NCI-H524 treated with DMSO at 0.1 percent for 48 hours (cell line): ENCODE measurements around the gene VWA8.
"Not testable (repeated sequence)": the region's sequence is repeated elsewhere in the genome, so short reads cannot be mapped to it uniquely, and the experiment has no call there.

ENCODE experiments used
- DNase-seq: peaks from one replicate; lab custom pipeline; 2025; lab: John Stamatoyannopoulos, UW

VWA8 gene

DNA sequence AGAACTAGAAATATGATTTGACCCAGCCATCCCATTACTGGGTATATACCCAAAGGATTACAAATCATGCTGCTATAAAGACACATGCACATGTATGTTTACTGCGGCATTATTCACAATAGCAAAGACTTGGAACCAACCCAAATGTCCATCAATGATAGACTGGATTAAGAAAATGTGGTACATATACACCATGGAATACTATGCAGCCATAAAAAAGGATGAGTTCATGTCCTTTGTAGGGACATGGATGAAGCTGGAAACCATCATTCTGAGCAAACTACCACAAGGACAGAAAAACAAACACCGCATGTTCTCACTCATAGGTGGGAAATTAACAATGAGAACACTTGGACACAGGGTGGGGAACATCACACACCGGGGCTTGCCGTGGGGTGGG is 38.0 kb downstream of the VWA8 start:
- not testable (repeated sequence) for DNase-seq

DNA sequence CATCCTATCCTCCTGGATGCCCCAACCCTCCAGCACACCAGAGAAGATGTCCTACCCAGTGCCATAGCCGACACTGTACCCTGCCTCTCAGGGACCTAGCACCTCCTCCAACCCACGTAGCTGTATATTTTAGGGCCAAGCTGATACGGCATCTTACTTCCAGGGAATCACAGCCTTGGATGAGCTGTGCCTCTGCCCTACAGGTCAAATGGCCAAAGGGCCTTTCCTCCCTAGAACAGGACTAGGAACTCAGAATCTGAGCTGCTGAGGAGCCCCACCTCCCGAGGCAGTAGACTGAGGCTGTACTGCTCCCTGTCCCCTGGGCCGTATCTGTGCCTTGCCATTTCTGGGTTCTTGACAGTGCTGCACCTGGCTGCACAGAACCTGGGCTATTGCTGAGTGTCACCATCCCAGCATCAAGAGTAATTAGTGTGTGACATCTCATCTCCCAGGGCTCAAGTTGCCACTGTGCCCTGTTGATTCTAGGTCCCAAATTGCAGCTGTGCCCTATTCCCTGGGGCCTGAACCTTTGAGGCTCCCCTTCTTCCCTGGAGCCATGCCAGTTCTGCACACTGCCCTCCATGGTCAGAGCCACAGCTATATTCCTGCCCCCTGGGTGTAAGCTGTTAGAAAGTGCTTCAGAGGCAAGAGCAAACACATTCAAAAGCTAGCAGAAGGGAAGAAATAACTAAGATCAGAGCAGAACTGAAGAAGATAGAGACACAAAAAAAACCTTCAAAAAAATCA is 41.0 kb downstream of the VWA8 start:
- no peak for DNase-seq

DNA sequence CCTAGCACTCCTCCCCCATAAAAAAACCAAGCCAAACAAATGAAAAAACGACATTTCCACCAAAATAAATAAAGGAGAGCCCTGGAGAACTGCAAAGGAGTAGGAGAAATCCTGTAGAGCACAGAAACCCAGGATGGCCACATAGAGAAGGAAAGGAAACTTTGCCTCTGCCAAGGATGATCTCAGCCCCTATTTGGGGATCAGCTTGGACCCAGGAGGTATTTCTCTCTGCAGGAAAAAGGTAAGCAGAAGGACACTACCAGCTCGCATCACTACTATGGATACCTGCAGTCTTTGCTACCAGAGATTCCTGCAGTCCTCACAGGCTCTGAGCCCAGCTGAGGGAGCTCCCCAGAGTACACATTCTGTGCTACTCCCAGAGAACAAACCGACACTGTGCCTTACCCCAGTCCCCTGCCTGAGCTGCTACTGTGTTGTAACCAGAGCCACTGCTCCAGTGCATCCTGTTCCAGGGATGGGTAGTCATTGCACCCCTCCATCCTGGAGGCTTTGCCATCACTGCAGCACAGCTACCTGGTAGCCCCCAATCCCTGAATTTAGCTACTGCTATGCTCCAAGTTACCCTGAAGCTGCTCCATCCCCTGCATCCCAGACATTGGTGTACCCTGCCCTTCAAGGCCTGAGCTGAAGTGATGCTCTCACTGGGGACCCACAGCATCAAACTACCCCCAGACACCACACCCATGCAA is 41.7 kb downstream of the VWA8 start:
- no peak for DNase-seq

DNA sequence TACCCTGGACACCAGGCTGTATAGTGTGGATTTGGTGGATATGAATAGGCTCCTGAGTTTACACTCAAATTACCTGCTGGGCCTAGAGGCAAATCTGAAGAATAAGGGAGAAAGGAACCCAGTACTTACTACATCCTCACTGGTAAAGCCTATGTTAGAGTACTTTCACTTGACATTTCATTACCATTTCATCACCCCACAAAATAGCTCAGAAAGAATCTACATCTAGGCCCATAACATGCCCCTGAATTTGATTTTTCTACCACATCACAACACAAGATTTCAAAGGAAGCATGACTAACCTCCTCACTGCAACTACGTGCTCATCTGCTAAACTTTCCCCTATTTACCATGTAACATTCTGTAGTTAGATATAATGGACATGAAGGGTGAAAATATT is 43.3 kb downstream of the VWA8 start:
- no peak for DNase-seq

DNA sequence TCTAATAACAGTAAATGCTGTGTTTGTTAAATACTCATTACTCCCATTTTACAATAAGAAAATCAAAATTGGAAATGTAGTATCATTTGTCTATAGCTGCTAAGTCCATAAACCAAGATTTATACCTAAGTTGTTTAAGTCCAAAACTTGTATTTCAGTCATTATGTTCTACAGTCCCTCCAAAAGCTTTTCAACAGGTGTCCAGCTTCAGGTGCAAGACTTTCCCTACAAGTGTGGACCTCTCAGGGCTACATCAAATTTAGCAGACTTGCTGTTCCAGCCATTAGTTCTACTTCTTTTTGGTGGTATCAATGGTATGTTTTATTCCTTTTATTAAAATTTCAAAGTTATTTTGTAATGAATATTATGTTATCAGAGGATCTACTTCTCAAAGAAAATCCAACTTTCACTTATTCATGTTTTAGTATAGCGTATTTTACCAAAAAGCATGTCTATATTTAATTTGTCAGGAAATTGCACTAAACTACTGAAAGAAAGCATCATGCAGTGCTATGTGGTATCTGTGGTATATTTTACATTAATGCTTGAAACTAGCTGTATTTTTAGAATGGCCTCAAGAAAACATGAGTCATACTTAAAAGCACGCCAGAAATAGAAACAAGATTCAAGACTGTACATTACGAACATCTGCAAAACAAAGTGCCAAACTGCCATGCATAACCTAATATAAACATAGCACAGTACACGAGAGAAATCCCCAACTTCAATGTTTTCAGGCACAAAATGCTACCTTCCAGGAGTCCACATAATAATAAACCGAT is 44.5 kb downstream of the VWA8 start:
- no peak for DNase-seq

DNA sequence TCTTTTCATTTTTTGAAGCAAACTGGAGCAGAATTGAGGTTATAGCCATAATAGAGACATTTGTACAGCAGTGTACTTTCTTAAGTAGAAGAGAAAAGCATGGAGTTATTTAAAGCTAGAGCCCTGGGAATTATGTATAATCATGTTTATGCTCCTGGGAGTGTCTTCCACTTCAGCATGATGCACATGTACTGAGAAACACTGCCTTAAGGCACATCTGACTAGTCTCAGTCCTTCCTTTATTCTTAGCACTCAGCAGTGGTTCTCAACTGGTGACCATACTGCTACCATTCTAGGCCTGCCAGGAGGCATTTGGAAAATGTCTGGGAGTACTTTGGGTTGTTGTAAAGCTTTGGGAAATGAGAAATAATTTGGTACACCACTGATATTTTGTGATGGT is 45.8 kb downstream of the VWA8 start:
- no peak for DNase-seq

DNA sequence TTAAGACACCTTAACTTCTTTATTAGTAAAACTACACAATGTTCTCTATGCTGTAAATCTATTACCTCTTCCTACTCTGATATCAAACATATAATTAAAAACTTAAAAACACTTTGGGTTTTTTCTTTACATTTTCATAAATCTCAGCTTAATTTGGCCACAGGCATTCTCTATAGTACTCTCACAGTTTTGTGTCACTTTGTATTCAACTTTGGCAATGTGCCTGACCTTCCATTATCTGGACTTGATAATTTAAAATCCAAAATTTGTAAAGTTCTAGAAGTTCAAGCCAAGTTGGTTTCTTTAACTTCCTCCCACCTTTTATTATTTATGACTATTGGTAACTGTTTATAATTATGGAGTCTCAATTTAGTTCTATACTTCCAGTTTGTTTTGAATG is 46.4 kb downstream of the VWA8 start:
- DNase-seq: no peak

DNA sequence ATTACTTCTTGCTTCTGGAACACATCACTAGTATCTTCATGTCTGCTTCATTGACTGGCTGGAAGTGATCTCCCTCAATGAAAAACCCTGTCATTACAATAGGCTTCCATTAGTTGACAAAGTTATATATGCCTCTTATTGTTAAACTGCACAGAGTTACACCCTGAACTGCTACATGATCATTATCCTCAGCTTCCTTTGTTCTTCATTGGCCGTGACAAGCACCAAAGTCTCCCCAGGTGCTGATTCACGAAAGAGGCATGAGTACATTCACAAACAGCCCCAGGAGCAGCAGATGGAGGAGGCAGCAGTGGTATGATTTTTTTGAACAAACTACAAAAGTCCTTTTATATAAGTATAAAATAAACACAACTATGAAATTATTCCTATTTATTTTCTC is 51.4 kb downstream of the VWA8 start:
- DNase-seq: no peak

DNA sequence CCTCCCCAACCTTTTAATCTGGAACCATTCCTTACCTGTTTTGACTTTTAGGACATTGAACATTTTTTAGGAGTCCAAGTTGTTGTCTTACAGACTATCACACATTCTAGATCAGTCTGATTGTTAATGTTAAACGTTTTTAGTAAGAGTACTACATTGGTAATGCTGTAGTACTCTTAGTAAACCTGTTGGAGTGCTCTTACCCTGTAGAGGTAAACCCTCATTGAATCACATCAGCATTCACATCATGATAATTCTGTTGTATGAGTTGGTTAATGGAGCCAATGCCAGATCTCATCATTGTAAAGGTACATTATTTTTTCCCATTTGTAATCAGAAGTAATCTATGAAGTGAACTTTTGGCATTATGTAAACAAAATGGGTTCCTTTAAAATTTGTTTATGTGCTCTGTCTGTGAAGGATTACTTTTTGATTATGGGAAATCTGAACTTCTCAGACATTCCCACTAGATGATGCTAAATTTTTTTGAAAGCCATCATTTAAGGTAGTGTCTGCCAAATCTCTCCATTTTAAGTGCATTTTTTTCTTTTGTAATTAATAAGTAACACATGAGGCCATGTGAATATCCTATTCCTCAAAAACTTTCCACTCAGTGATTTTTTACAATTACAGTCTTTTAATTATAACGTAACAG is 55.2 kb downstream of the VWA8 start:
- DNase-seq: peak; percentile 21

DNA sequence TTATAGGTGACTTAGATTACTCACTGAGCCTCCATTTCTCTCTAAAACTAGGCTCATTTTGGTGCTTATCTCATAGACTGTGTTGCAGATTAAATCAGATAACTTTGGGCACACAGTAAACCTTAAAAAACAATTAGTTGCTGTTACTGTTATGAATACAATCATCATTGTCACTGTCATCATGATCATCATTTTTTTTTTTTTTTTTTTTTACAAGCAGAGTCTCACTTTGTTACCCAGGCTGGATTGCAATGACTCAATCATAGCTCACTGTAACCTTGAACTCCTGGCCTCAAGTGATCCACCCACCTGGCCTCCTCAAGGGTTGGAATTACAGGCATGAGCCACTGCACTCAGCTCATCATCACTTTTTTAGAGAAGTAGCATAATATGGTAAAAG is 60.0 kb downstream of the VWA8 start:
- DNase-seq: no peak

DNA sequence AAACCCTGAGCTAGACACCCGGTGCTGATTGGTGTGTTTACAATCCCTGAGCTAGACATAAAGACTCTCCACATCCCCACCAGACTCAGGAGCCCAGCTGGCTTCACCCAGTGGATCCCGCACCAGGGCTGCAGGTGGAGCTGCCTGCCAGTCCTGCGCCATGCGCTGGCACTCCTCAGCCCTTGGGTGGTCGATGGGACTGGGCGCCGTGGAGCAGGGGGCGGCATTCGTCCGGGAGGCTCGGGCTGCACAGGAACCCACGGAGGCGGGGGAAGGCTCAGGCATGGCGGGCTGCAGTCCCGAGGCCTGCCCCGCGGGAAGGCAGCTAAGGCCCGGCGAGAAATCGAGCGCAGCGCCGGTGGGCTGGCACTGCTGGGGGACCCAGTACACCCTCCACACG is 62.5 kb downstream of the VWA8 start:
- DNase-seq: not testable (repeated sequence)

DNA sequence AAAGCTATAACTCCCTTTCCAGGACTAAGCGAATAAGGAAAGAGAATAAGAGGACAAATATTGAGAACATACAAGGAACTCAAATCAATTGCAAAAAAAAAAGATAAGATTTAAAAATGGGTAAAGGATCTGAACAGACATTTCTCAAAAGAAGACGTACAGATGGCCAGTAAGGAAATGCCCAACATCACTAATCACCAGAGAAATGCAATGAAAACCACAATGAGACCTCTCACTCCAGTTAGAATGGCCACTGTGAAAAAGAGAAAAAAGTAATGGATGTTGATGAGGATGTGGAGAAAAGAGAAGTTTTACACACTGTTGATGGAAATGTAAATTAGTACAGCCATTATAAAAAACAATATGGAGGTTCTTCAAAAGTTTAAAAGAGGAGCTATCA is 63.8 kb downstream of the VWA8 start:
- no peak for DNase-seq

DNA sequence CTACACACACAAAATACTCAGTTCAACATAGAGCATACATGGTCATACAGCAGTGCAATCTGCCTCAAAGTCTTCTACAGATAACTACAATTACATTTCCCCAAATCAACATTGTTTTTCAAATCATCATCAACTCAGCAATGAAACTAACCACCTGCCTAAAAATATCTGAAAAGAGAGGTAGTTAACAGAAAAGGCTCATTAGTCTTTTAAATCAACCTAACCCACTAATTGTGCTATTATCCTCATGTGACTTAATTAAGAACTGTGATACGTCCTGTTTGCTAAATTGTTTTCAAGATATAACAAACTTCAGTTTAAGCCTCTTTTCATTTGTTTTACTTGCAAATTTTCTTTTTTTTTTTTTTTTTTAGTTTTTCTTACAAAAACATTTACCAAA is 65.4 kb downstream of the VWA8 start:
- DNase-seq: no peak

DNA sequence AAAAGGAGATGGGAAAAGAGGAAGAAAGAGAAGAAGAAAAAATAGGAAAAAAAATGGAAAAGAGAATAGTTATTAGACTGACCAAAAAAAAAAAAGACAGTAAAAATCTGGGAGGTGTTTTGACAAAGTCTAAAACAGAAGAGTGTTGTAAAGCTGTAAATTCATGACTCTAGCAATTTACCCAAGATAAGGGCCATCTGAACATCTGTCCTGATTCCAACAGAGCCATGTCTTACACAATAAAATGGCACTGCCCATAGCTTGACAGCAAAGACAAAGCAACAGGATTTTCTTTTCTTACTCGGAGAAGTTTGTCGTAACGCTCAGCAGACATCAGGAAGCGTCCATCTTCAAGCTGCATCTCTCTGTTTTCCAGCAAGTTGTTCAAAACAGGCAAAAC is 69.8 kb downstream of the VWA8 start:
- DNase-seq: no peak

DNA sequence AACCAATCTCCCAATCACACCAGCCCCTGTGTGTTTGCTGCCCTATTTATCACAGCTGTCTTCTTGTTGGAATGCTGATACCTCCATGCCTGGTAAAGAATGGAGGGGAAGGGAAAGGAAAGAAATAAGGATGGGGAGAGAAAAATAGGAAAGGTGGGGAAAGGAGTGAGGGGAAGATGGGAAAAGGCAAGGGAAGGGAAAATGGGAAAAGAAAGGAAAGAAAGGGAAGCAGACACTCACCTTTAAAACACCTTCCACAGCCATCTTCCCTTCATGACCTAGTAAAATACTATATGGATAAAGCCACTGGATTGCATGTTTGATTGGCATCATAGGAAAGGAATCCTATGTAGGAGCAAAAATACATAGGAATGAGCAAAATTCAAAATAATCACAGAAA is 77.8 kb downstream of the VWA8 start:
- no peak for DNase-seq

DNA sequence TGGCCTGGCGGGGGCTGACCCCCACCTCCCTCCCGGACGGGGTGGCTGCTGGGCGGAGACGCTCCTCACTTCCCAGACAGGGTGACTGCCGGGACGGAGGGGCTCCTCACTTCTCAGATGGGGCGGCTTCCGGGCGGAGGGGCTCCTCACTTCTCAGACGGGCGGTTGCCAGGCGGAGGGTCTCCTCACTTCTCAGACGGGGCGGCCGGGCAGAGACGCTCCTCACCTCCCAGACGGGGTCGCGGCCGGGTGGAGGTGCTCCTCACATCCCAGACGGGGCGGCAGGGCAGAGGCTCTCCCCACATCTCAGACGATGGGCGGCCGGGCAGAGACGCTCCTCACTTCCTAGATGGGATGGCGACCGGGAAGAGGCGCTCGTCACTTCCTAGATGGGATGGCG is 79.0 kb downstream of the VWA8 start:
- DNase-seq: not testable (repeated sequence)

DNA sequence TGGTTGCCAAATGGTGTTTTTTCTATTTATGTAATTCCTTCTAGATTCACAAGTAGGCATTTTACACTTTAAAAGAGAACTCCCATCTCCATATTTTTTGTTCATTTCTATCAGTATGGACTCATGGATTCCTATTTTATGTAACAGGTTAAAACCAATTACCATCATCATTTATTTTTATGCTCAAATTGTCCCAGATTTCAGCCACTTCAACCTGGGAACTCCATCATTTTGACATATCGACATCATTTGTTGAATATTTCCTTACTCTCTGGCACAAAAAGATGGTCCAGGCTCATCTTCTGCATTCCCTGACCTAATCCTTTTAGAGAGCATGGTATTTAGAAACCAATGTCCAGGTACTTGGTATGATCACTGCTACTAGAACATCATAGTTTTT is 79.9 kb downstream of the VWA8 start:
- no peak for DNase-seq

DNA sequence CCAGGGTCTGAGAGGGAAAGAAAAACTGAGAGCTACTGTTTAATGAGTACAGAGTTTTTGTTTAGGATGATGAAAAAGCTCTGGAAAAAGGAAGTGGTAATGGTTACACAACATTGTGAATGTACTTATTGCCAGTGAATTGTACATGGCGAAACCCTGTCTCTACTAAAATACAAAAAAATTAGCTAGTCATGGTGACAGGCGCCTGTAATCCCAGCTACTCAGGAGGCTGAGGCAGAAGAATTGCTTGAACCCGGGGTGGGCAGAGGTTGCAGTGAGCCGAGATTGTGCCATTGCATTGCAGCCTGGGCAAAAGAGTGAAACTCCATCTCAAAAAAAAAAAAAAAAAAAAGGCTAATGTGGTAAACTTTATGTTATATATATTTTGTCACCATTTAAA is 96.3 kb downstream of the VWA8 start:
- DNase-seq: no peak

DNA sequence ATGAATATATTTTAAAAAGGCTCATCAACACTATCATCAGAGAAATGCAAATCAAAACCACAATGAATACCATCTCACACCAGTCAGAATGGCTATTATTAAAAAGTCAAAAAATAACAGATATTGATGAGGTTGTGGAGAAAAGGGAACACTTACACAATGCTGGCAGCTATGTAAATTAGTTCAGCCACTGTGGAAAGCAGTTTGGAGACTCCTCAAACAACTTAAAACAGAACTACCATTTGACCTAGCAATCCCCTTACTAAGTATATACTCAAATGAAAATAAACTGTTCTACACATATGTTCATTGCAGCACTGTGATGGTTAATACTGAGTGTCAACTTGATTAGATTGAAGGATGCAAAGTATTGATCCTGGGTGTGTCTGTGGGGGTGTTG is 98.2 kb downstream of the VWA8 start:
- DNase-seq: not testable (repeated sequence)

DNA sequence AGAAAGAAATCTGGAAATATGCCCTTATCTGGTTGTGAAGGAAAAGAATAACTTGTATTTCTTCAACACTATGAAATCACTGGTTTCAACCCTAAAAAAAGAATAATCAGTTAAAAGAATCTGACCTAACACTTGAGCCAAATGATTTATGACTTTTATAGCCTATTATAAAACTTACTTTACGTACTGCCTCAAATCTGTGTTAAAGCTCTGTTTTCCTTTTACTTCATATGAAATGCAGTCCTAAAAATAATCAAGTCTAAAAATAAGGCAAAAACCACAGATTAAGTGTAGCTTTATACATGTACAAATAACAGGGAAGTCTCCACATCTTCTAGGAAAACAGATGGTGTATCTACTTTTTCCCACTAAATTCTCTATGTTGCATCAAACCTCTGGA is 101.3 kb downstream of the VWA8 start:
- no peak for DNase-seq

DNA sequence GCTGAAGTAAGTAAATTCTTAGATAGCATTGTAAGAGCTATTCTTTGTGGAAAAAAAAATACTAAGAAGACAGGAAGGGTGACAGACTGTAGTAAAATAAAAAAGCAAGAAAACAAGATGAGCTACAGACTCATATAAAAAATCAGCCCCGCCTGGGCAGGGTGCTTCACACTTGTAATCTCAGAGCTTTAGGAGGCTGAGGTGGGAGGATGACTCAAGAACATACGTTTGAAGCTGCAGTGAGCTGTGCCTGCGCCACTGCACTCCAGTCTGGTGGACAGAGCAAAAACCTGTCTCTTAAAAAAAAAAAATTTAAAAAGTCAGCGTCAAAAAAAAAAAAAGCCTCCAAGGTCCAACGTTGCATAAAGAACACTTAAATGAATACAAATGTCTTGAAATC is 102.1 kb downstream of the VWA8 start:
- no peak for DNase-seq

DNA sequence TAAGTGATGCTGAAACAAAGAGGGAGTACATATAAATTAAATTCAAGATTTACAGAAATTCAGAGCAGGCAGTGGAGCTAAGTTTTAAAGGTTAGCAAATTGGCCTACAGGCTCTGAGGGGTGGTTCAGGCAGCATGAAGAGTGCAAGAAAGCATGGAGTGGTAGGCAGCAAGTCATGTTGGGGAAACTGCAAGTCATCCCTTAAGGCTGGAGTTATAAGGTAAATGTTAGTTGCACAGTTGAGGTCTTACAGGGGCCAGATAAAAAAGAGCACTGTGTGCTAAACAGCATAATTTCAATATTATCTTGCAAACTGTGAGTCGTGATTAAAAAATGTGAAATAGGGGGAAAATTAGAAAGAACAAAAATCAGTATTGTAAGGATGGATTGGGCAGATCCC is 106.2 kb downstream of the VWA8 start:
- DNase-seq: no peak

DNA sequence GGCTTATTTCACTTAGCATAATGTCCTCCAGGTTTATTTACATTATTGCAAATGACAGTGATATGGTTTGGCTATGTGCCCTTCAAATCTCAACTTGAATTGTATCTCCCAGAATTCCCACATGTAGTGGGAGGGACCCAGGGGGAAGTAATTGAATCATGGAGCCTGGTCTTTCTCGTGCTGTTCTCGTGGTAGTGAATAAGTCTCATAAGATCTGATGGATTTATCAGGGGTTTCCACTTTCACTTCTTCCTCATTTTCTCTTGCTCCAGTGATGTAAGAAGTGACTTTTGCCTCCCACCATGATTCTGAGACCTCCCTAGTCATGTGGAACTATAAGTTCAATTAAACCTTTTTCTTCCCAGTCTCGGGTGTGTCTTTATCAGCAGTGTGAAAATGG is 109.6 kb downstream of the VWA8 start:
- DNase-seq: no peak
